ENCODE results near the gene DAGLA.

The DAGLA gene

GRCh38 chr11:61735391-61735790, 55.2 kb downstream of the DAGLA start:
- no peaks in the 10 kb centered on the region for H3K36me3 ChIP-seq (ENCODE audit: low read length)
- no peak for TF ChIP-seq EZH2phosphoT487 (conservative IDR thresholded peaks at IDR 0.05; ENCODE audit: low read length)
- TF ChIP-seq CTCF (IDR thresholded peaks at IDR 0.05; ENCODE audit: insufficient read depth, low read length, poor library complexity, severe bottlenecking): no peak
- H4K20me1 ChIP-seq (ENCODE audit: low read depth, low read length): no peaks in the 10 kb centered on the region
- H3K9me2 ChIP-seq (replicated peaks; ENCODE audit: insufficient read depth, low read length): no peaks in the 10 kb centered on the region
- no peaks in the 10 kb centered on the region for H3K9me3 ChIP-seq (ENCODE audit: insufficient read depth, low read length)
- H3K27me3 ChIP-seq (ENCODE audit: low read length): no peaks in the 10 kb centered on the region
- H3K4me2 ChIP-seq (ENCODE audit: low read depth, low read length, poor library complexity, severe bottlenecking): no peak overlapping the region
- no peaks in the 10 kb centered on the region for H3K79me2 ChIP-seq (ENCODE audit: insufficient read depth, low read length)
- no peaks in the 10 kb centered on the region for H3F3A ChIP-seq (ENCODE audit: insufficient read depth)
- no peak overlapping the region for H3K4me3 ChIP-seq (ENCODE audit: insufficient read depth, low read length, poor library complexity, severe bottlenecking)
- H3K9ac ChIP-seq (ENCODE audit: low read length): no peak overlapping the region
- no peak overlapping the region for H3K27ac ChIP-seq (ENCODE audit: low read depth, low read length)
- H2AFZ ChIP-seq (ENCODE audit: low read depth, low read length, severe bottlenecking): no peak overlapping the region

- TF ChIP-seq EZH2phosphoT487 (conservative IDR thresholded peaks at IDR 0.05; ENCODE audit: low read length): no peak
- no peak for TF ChIP-seq CTCF (IDR thresholded peaks at IDR 0.05; ENCODE audit: insufficient read depth, low read length, poor library complexity, severe bottlenecking)
- no peak overlapping the region for H3K27ac ChIP-seq (ENCODE audit: low read depth, low read length)
- H3K36me3 ChIP-seq (ENCODE audit: low read length): no peaks in the 10 kb centered on the region
- no peak overlapping the region for H3K9ac ChIP-seq (ENCODE audit: low read length)
- H2AFZ ChIP-seq (ENCODE audit: low read depth, low read length, severe bottlenecking): no peak overlapping the region
- H3K79me2 ChIP-seq (ENCODE audit: insufficient read depth, low read length): no peaks in the 10 kb centered on the region
- H3K4me3 ChIP-seq (ENCODE audit: insufficient read depth, low read length, poor library complexity, severe bottlenecking): no peak overlapping the region
- no peaks in the 10 kb centered on the region for H3K9me2 ChIP-seq (replicated peaks; ENCODE audit: insufficient read depth, low read length)
- no peaks in the 10 kb centered on the region for H3K9me3 ChIP-seq (ENCODE audit: insufficient read depth, low read length)
- H3K4me2 ChIP-seq (ENCODE audit: low read depth, low read length, poor library complexity, severe bottlenecking): no peak overlapping the region
- H3K27me3 ChIP-seq (ENCODE audit: low read length): no peaks in the 10 kb centered on the region
- no peaks in the 10 kb centered on the region for H3F3A ChIP-seq (ENCODE audit: insufficient read depth)
- no peaks in the 10 kb centered on the region for H4K20me1 ChIP-seq (ENCODE audit: low read depth, low read length)
Measured at GRCh38 chr11:61736310-61736709, 56.1 kb downstream of the DAGLA start.

- H3K9me3 ChIP-seq (ENCODE audit: insufficient read depth, low read length): no peaks in the 10 kb centered on the region
- H3K36me3 ChIP-seq (ENCODE audit: low read length): no peaks in the 10 kb centered on the region
- no peak for TF ChIP-seq CTCF (IDR thresholded peaks at IDR 0.05; ENCODE audit: insufficient read depth, low read length, poor library complexity, severe bottlenecking)
- TF ChIP-seq EZH2phosphoT487 (conservative IDR thresholded peaks at IDR 0.05; ENCODE audit: low read length): no peak
- no peaks in the 10 kb centered on the region for H3K79me2 ChIP-seq (ENCODE audit: insufficient read depth, low read length)
- H2AFZ ChIP-seq (ENCODE audit: low read depth, low read length, severe bottlenecking): no peak overlapping the region
- H3K4me2 ChIP-seq (ENCODE audit: low read depth, low read length, poor library complexity, severe bottlenecking): no peak overlapping the region
- no peak overlapping the region for H3K4me3 ChIP-seq (ENCODE audit: insufficient read depth, low read length, poor library complexity, severe bottlenecking)
- no peaks in the 10 kb centered on the region for H3K9me2 ChIP-seq (replicated peaks; ENCODE audit: insufficient read depth, low read length)
- H3K27me3 ChIP-seq (ENCODE audit: low read length): no peaks in the 10 kb centered on the region
- no peaks in the 10 kb centered on the region for H3F3A ChIP-seq (ENCODE audit: insufficient read depth)
- H3K27ac ChIP-seq (ENCODE audit: low read depth, low read length): no peak overlapping the region
- H3K9ac ChIP-seq (ENCODE audit: low read length): no peak overlapping the region
- H4K20me1 ChIP-seq (ENCODE audit: low read depth, low read length): no peaks in the 10 kb centered on the region
Measured at GRCh38 chr11:61737131-61737530, 56.9 kb downstream of the DAGLA start.

All from SU-DHL-6 (cell line).